Keratinocyte (primary cell): ENCODE measurements around the gene AKIRIN1. TPM values are rescaled to one million over a fixed set of nuclear protein-coding genes. Genes with fewer than 3 reads are reported as not detected.
A peak's percentile ranks its signal among the peaks of the same experiment; 100 is the strongest.

Experiments used
- DNase-seq: peaks from one replicate; pipeline ENCODE4 v3.0.0-alpha.2; 2011; ENCODE audit warnings: low read depth, missing footprints, low spot score
- FAIRE-seq: peaks from 2 replicates; lab custom pipeline; 2011; peaks lifted over from hg19 to GRCh38; lab: Jason Lieb, UNC
- H2AFZ ChIP-seq: 2 replicates; pipeline ENCODE4 v1.6.0; 2012; ENCODE audit warnings: low read length, control low read depth, inconsistent platforms; ENCODE audit not compliant: control insufficient read depth
- H3K27ac ChIP-seq: 2 replicates; pipeline ENCODE4 v1.5.1; 2011; ENCODE audit warnings: low read length; ENCODE audit not compliant: control insufficient read depth, insufficient read depth
- H3K27me3 ChIP-seq: 3 replicates; pipeline ENCODE4 v1.6.0; 2011; ENCODE audit warnings: low read length; ENCODE audit not compliant: control insufficient read depth, insufficient read depth; ENCODE audit errors: extremely low read depth
- H3K36me3 ChIP-seq, 2 experiments: 2 replicates in 1 of 2; 3 replicates in 1 of 2; pipeline ENCODE4 v1.5.1; 2011; ENCODE audit warnings: low read length in 2 of 2, mild to moderate bottlenecking in 1 of 2; ENCODE audit not compliant: control insufficient read depth in 2 of 2, insufficient read depth in 2 of 2; ENCODE audit errors: extremely low read depth in 1 of 2
- H3K4me1 ChIP-seq: 3 replicates; pipeline ENCODE4 v1.5.1; 2011; ENCODE audit warnings: low read length; ENCODE audit not compliant: control insufficient read depth, insufficient read depth; ENCODE audit errors: extremely low read depth
- H3K4me2 ChIP-seq: 3 replicates; pipeline ENCODE4 v1.6.0; 2011; ENCODE audit warnings: low read depth, low read length; ENCODE audit not compliant: control insufficient read depth, insufficient read depth; ENCODE audit errors: extremely low read depth
- H3K4me3 ChIP-seq, 3 experiments: fragments of 200-600 bp in 1 of 3; sonication (generic) in 1 of 3; 2 replicates in 2 of 3; 3 replicates in 1 of 3; pipeline ENCODE4 v1.5.1; 2011 to 2016; ENCODE audit warnings: low read length in 3 of 3, mild to moderate bottlenecking in 3 of 3, control low read depth in 2 of 3, inconsistent platforms in 1 of 3, low read depth in 1 of 3, mixed read lengths in 1 of 3, mixed run types in 1 of 3, moderate library complexity in 1 of 3; ENCODE audit not compliant: control insufficient read depth in 2 of 3, insufficient read depth in 2 of 3; ENCODE audit errors: extremely low read depth in 1 of 3
- H3K79me2 ChIP-seq: 2 replicates; pipeline ENCODE4 v1.6.0; 2012; ENCODE audit warnings: low read length; ENCODE audit not compliant: control insufficient read depth, insufficient read depth
- H3K9ac ChIP-seq: 3 replicates; pipeline ENCODE4 v1.6.0; 2011; ENCODE audit warnings: low read length; ENCODE audit not compliant: control insufficient read depth, insufficient read depth; ENCODE audit errors: extremely low read depth
- H3K9me1 ChIP-seq: 3 replicates; pipeline ENCODE4 v1.6.0; 2011; ENCODE audit warnings: low read length; ENCODE audit not compliant: control insufficient read depth, insufficient read depth; ENCODE audit errors: extremely low read depth
- H3K9me3 ChIP-seq: 2 replicates; pipeline ENCODE4 v1.5.1; 2012; ENCODE audit warnings: low read depth, low read length; ENCODE audit not compliant: control insufficient read depth
- H4K20me1 ChIP-seq: 3 replicates; pipeline ENCODE4 v1.6.0; 2011; ENCODE audit warnings: low read length; ENCODE audit not compliant: control insufficient read depth, insufficient read depth; ENCODE audit errors: extremely low read depth
- EZH2 ChIP-seq: IDR thresholded peaks from one replicate; pipeline ENCODE4 v1.6.1; 2012; ENCODE audit warnings: inconsistent platforms, mild to moderate bottlenecking, low read length, moderate library complexity
- dilution Hi-C: fragments of 300-500 bp; cut with MboI; formaldehyde crosslinking; loops from one replicate; pipeline ENCODE4 v1.7.0; 2020; ENCODE audit warnings: low sequenced_read_pairs; ENCODE audit not compliant: extremely low pct_ligation_motif_present
- polyA plus RNA-seq, 5 experiments: library from polyadenylated mRNA; depleted of rRNA in 3 of 5; stranded (reverse) in 3 of 5; stranded (forward) in 1 of 5; unstranded in 1 of 5; fragments of >200 nt; gene quantifications; 1 replicate in 1 of 5; 2 replicates in 3 of 5; 3 replicates in 1 of 5; pipeline versions ENCODE4 v1.2.1 to v1.2.3, GENCODE V29; 2011 to 2012; ENCODE audit warnings: missing spikeins in 2 of 5, low read depth in 1 of 5, low replicate concordance in 1 of 5
- TF ChIP-seq, protein P1 (sequence below), 3 experiments: IDR thresholded peaks in 1 of 3; conservative IDR thresholded peaks in 1 of 3; optimal IDR thresholded peaks in 1 of 3; 2 replicates in 2 of 3; 3 replicates in 1 of 3; pipeline versions ENCODE3 to v1.5.1; 2011; ENCODE audit warnings: low read length in 3 of 3, mild to moderate bottlenecking in 3 of 3, moderate library complexity in 2 of 3, control low read depth in 1 of 3, inconsistent platforms in 1 of 3; ENCODE audit not compliant: insufficient read depth in 2 of 3; ENCODE audit errors: extremely low read depth in 1 of 3

AKIRIN1 gene
- polyA plus RNA-seq, 1 donor (not counting 4 experiments of a cell fraction or from before 2014, with no cell fraction given) = 111 TPM

DNA sequence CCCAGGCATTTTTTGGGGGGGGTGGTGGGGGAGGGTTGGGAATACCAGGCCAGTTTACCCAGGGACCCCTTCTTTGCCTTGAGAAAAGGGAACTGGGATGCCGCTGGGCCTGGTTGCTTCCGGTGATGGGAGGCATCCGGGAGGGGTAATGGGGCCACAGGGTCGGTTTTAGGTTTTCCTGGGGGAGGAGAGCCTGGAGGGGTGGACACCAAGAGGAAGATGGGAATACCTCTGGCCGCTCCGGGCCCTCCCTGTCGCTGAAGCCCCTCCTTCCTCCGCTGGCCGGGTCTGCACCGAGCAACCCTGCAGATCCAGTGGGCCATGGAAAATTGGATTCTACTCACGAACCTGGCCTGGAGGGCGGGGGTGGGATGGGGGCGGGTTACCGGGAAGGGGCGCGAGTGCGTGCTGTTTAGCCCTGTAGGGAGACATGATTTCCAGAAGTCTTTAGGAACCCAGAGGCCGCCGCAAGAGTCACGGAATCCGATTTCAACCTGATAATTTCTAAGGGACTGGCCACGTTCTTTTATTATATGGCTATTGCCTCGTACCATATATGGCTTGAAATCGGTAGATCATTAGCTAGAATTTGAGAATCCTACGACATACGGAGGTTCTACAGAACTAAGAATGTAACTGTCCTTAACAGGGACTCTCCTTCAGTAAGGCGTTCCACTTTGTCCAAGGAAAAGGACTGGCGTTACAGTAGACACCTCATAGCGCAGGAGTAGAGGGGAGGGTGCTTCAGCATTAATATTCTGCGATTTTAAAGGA is 749 bp downstream of the AKIRIN1 start:
- TF ChIP-seq, protein P1, sequence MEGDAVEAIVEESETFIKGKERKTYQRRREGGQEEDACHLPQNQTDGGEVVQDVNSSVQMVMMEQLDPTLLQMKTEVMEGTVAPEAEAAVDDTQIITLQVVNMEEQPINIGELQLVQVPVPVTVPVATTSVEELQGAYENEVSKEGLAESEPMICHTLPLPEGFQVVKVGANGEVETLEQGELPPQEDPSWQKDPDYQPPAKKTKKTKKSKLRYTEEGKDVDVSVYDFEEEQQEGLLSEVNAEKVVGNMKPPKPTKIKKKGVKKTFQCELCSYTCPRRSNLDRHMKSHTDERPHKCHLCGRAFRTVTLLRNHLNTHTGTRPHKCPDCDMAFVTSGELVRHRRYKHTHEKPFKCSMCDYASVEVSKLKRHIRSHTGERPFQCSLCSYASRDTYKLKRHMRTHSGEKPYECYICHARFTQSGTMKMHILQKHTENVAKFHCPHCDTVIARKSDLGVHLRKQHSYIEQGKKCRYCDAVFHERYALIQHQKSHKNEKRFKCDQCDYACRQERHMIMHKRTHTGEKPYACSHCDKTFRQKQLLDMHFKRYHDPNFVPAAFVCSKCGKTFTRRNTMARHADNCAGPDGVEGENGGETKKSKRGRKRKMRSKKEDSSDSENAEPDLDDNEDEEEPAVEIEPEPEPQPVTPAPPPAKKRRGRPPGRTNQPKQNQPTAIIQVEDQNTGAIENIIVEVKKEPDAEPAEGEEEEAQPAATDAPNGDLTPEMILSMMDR (optimal IDR thresholded peaks at IDR 0.05 in 1 of 3, IDR thresholded peaks at IDR 0.05 in 1 of 3, conservative IDR thresholded peaks at IDR 0.05 in 1 of 3; ENCODE audit: extremely low read depth in 1 of 3, insufficient read depth in 2 of 3, low read length in 3 of 3) = no peak
- TF ChIP-seq EZH2 = no peak
- DNase-seq = no peak

DNA sequence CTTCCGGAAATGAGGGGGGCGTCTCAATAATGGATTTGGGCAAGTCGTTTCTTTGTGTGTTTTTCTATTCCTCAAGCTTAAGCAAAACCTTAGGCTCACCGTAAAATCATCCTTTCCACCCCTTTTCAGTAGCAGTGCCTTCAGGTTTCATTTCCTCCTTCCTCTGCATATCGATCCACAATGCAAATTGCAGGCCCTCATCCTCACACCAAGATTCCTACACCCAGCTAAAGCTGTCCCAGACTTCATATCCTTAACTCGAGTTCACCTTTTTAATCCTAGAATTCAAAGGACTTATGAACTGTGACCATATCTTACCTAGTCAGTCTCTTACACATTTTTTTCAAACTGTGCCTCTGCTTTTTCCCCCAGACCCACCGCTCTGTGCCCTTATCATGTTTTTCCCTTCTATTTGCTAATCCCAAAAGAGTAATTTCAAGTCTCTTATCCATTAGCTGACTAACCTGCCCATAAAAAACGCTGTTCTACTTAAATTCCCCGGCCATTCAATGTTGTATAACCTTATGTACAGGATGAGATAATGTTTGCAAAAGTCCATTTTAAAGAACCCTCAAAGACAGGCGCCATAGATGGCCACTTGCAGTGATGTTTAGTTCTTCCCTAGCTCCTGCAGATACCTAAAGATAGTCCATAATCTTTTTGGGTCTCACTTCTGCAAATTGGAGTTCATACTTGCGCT is 1.5 kb downstream of the AKIRIN1 start:
- peak overlapping the region; percentile 89 for H3K9ac ChIP-seq
- H2AFZ ChIP-seq = no peak overlapping the region
- peaks cover 31% of the 10 kb centered on the region for H4K20me1 ChIP-seq
- H3K27ac ChIP-seq = peak overlapping the region; percentile 24
- dilution Hi-C loops = no loop called here
- H3K4me1 ChIP-seq = peaks cover 28% of the 10 kb centered on the region
- H3K4me2 ChIP-seq = peak overlapping the region; percentile 84
- TF ChIP-seq, protein P1 (optimal IDR thresholded peaks at IDR 0.05 in 1 of 3, IDR thresholded peaks at IDR 0.05 in 1 of 3, conservative IDR thresholded peaks at IDR 0.05 in 1 of 3; ENCODE audit: extremely low read depth in 1 of 3, insufficient read depth in 2 of 3, low read length in 3 of 3) = no peak
- no peak for TF ChIP-seq EZH2
- FAIRE-seq = peak; percentile 9
- H3K79me2 ChIP-seq = peaks cover 65% of the 10 kb centered on the region
- peaks cover 2% of the 10 kb centered on the region for H3K9me1 ChIP-seq
- no peaks in the 10 kb centered on the region for H3K9me3 ChIP-seq
- H3K4me3 ChIP-seq = peak overlapping the region; percentile 80 to 90 (median 85)
- no peaks in the 10 kb centered on the region for H3K27me3 ChIP-seq
- peaks cover 5 to 14% of the 10 kb centered on the region in 2 experiments for H3K36me3 ChIP-seq
- DNase-seq = no peak

More for the DNA sequence above, 749 bp downstream of the AKIRIN1 start:
- peaks cover 25% of the 10 kb centered on the region for H3K4me1 ChIP-seq
- dilution Hi-C loops = no loop called here
- FAIRE-seq = peak; percentile 66
- H3K79me2 ChIP-seq = peaks cover 58% of the 10 kb centered on the region
- H3K9ac ChIP-seq = peak overlapping the region; percentile 89
- H3K4me3 ChIP-seq = peak overlapping the region; percentile 80 to 90 (median 85)
- no peaks in the 10 kb centered on the region for H3K9me1 ChIP-seq
- peaks cover 5 to 10% of the 10 kb centered on the region in 2 experiments for H3K36me3 ChIP-seq
- peaks cover 28% of the 10 kb centered on the region for H4K20me1 ChIP-seq
- H3K27me3 ChIP-seq = no peaks in the 10 kb centered on the region
- H2AFZ ChIP-seq = no peak overlapping the region
- H3K27ac ChIP-seq = peak overlapping the region; percentile 82
- no peaks in the 10 kb centered on the region for H3K9me3 ChIP-seq
- peak overlapping the region; percentile 84 for H3K4me2 ChIP-seq
